Measurements from ENCODE around the gene SQSTM1. TPM values are rescaled to one million over a fixed set of nuclear protein-coding genes. Genes with fewer than 3 reads are reported as not detected.
A peak's percentile ranks its signal among the peaks of the same experiment; 100 is the strongest.

Gene SQSTM1
- total RNA-seq, 1 experiment from 2014 or later, result 78.5 TPM

DNA sequence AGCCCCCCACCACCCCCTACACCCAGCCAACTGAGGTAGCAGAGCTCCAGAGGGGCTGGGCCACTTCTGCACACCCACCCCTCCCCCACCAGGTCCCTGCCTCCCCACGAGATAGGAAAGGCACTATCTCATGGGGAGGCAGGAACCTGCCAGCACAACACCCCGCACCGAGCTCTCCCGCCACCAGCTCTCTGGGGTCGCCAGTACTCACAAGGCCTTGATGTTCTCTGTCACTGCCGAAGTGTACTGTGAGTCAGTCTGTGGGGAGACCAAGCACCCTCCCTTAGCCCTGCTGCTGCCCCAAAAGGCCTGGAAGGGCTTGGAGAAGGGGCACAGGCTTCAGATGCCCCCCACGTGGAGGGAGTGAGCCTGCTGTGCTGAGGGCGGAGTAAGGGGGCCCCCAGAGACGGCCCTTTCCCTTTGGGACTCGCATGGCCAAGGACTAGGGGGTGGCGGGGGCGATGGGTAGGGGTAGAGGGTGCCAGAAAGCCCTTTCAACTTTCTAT is 20.0 kb upstream of the SQSTM1 start (continued):
- TF ChIP-seq, protein P1, sequence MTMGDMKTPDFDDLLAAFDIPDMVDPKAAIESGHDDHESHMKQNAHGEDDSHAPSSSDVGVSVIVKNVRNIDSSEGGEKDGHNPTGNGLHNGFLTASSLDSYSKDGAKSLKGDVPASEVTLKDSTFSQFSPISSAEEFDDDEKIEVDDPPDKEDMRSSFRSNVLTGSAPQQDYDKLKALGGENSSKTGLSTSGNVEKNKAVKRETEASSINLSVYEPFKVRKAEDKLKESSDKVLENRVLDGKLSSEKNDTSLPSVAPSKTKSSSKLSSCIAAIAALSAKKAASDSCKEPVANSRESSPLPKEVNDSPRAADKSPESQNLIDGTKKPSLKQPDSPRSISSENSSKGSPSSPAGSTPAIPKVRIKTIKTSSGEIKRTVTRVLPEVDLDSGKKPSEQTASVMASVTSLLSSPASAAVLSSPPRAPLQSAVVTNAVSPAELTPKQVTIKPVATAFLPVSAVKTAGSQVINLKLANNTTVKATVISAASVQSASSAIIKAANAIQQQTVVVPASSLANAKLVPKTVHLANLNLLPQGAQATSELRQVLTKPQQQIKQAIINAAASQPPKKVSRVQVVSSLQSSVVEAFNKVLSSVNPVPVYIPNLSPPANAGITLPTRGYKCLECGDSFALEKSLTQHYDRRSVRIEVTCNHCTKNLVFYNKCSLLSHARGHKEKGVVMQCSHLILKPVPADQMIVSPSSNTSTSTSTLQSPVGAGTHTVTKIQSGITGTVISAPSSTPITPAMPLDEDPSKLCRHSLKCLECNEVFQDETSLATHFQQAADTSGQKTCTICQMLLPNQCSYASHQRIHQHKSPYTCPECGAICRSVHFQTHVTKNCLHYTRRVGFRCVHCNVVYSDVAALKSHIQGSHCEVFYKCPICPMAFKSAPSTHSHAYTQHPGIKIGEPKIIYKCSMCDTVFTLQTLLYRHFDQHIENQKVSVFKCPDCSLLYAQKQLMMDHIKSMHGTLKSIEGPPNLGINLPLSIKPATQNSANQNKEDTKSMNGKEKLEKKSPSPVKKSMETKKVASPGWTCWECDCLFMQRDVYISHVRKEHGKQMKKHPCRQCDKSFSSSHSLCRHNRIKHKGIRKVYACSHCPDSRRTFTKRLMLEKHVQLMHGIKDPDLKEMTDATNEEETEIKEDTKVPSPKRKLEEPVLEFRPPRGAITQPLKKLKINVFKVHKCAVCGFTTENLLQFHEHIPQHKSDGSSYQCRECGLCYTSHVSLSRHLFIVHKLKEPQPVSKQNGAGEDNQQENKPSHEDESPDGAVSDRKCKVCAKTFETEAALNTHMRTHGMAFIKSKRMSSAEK (CRISPR knock-in tag; IDR thresholded peaks at IDR 0.05; ENCODE audit: borderline replicate concordance), result no peak

DNA sequence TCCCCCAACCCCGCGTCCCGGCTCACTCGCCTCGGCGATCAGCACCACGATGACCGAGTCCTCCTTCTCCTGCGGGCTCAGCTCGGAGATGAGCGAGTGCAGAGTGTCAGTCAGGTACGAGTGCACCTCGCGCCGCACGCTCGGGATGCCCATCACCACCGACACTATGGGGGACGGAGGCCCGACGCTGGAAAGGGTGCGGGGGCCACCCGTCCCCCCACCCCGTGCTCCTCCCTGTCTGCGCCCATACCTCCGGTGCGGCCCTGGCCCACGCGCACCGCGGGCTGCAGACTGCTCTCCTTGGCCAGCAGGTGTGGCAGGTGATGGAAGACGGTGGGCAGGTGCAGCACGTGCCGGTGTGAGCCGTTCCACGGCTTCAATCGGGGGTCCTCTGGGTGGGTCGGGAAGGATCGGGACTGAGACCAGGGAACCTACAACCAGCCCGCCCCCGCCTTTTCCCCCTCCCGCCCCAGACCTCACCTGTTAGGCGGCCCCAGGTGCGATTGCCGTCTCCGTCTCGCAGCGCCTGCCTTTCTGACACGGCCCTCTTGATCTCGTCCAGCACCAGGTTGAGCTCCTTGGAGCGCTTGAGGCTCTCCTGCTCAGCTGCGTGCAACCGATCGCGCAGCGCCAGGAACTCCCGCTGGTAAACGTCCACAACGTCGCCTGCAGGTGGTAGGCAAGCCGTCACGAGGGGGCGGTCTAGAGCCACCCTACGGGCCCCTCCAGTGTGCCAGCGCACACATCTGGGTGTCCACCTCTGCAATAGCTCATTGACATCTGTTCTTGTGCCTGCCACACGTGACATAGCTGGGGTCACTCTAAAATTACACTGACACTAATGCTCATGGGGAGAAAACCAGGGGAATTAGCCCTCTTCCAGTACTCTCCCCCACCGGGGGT is 19.1 kb upstream of the SQSTM1 start:
- Mint-ChIP-seq H3K9me3 (no peaks in the 10 kb centered on the region), H3K27me3 (ENCODE audit: low read depth) (peaks cover 6% of the 10 kb centered on the region), H3K4me3 (no peak overlapping the region), H3K36me3 (peaks cover 18% of the 10 kb centered on the region), H3K4me1 (peaks cover 37% of the 10 kb centered on the region), H3K27ac (peak overlapping the region; percentile 87)
- peak; percentile 88 for DNase-seq (ENCODE audit: low spot score)
- ChIA-PET CTCF (interaction anchor here (0.6 to 2.7 kb wide), 44 partner anchors 9 to 465 kb away, joined by 3 to 20 read pairs (median 4); partner anchors contain the start of genes LTC4S, MAML1, MRNIP and RNF130), POLR2A (interaction anchor here (0.5 to 1.3 kb wide), 4 partner anchors 15 to 192 kb away, joined by 3 to 9 read pairs (median 4); partner anchors contain the start of gene MAML1)
- peak; percentile 50 for ATAC-seq
- TF ChIP-seq SOX15 (CRISPR knock-in tag; IDR thresholded peaks at IDR 0.05), result no peak
- TF ChIP-seq PRRX2 (CRISPR knock-in tag; IDR thresholded peaks at IDR 0.05), result no peak
- TF ChIP-seq, protein P2, sequence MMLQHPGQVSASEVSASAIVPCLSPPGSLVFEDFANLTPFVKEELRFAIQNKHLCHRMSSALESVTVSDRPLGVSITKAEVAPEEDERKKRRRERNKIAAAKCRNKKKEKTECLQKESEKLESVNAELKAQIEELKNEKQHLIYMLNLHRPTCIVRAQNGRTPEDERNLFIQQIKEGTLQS (CRISPR knock-in tag; conservative IDR thresholded peaks at IDR 0.05), result no peak
- TF ChIP-seq, protein P3, sequence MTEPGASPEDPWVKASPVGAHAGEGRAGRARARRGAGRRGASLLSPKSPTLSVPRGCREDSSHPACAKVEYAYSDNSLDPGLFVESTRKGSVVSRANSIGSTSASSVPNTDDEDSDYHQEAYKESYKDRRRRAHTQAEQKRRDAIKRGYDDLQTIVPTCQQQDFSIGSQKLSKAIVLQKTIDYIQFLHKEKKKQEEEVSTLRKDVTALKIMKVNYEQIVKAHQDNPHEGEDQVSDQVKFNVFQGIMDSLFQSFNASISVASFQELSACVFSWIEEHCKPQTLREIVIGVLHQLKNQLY (CRISPR knock-in tag; IDR thresholded peaks at IDR 0.05), result no peak
- TF ChIP-seq FOXJ3 (CRISPR knock-in tag; IDR thresholded peaks at IDR 0.05; ENCODE audit: borderline replicate concordance), result no peak
- no peak for TF ChIP-seq IRF2 (CRISPR knock-in tag; IDR thresholded peaks at IDR 0.05; ENCODE audit: borderline replicate concordance, low read depth)
- no peak for TF ChIP-seq TCF7 (CRISPR knock-in tag; IDR thresholded peaks at IDR 0.05; ENCODE audit: low read depth)
- TF ChIP-seq, protein P4, sequence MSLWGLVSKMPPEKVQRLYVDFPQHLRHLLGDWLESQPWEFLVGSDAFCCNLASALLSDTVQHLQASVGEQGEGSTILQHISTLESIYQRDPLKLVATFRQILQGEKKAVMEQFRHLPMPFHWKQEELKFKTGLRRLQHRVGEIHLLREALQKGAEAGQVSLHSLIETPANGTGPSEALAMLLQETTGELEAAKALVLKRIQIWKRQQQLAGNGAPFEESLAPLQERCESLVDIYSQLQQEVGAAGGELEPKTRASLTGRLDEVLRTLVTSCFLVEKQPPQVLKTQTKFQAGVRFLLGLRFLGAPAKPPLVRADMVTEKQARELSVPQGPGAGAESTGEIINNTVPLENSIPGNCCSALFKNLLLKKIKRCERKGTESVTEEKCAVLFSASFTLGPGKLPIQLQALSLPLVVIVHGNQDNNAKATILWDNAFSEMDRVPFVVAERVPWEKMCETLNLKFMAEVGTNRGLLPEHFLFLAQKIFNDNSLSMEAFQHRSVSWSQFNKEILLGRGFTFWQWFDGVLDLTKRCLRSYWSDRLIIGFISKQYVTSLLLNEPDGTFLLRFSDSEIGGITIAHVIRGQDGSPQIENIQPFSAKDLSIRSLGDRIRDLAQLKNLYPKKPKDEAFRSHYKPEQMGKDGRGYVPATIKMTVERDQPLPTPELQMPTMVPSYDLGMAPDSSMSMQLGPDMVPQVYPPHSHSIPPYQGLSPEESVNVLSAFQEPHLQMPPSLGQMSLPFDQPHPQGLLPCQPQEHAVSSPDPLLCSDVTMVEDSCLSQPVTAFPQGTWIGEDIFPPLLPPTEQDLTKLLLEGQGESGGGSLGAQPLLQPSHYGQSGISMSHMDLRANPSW (CRISPR knock-in tag; conservative IDR thresholded peaks at IDR 0.05; ENCODE audit: low read depth), result 0 out of 2 replicates have a peak, but pooled peaks have one; percentile 16
- TF ChIP-seq, protein P5, sequence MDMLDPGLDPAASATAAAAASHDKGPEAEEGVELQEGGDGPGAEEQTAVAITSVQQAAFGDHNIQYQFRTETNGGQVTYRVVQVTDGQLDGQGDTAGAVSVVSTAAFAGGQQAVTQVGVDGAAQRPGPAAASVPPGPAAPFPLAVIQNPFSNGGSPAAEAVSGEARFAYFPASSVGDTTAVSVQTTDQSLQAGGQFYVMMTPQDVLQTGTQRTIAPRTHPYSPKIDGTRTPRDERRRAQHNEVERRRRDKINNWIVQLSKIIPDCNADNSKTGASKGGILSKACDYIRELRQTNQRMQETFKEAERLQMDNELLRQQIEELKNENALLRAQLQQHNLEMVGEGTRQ (CRISPR knock-in tag; IDR thresholded peaks at IDR 0.05), result peak; percentile 22
- TF ChIP-seq, protein P6, sequence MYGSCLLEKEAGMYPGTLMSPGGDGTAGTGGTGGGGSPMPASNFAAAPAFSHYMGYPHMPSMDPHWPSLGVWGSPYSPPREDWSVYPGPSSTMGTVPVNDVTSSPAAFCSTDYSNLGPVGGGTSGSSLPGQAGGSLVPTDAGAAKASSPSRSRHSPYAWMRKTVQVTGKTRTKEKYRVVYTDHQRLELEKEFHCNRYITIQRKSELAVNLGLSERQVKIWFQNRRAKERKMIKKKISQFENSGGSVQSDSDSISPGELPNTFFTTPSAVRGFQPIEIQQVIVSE (CRISPR knock-in tag; IDR thresholded peaks at IDR 0.05; ENCODE audit: borderline replicate concordance), result no peak
- TF ChIP-seq CREB1 (CRISPR knock-in tag; IDR thresholded peaks at IDR 0.05), result no peak
- 0 out of 2 replicates have a peak, but pooled peaks have one; percentile 65 for TF ChIP-seq RELA (CRISPR knock-in tag; IDR thresholded peaks at IDR 0.05; ENCODE audit: borderline replicate concordance)
- no peak for TF ChIP-seq ZBTB21 (CRISPR knock-in tag; IDR thresholded peaks at IDR 0.05; ENCODE audit: borderline replicate concordance)
- TF ChIP-seq, protein P7, sequence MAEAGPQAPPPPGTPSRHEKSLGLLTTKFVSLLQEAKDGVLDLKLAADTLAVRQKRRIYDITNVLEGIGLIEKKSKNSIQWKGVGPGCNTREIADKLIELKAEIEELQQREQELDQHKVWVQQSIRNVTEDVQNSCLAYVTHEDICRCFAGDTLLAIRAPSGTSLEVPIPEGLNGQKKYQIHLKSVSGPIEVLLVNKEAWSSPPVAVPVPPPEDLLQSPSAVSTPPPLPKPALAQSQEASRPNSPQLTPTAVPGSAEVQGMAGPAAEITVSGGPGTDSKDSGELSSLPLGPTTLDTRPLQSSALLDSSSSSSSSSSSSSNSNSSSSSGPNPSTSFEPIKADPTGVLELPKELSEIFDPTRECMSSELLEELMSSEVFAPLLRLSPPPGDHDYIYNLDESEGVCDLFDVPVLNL (CRISPR knock-in tag; IDR thresholded peaks at IDR 0.05; ENCODE audit: borderline replicate concordance, low read depth), result no peak
- TF ChIP-seq, protein P8, sequence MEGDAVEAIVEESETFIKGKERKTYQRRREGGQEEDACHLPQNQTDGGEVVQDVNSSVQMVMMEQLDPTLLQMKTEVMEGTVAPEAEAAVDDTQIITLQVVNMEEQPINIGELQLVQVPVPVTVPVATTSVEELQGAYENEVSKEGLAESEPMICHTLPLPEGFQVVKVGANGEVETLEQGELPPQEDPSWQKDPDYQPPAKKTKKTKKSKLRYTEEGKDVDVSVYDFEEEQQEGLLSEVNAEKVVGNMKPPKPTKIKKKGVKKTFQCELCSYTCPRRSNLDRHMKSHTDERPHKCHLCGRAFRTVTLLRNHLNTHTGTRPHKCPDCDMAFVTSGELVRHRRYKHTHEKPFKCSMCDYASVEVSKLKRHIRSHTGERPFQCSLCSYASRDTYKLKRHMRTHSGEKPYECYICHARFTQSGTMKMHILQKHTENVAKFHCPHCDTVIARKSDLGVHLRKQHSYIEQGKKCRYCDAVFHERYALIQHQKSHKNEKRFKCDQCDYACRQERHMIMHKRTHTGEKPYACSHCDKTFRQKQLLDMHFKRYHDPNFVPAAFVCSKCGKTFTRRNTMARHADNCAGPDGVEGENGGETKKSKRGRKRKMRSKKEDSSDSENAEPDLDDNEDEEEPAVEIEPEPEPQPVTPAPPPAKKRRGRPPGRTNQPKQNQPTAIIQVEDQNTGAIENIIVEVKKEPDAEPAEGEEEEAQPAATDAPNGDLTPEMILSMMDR (IDR thresholded peaks at IDR 0.05), result peak; percentile 34; the same call in 1 of the 2 replicates
- no peak for TF ChIP-seq MXD4 (CRISPR knock-in tag; IDR thresholded peaks at IDR 0.05; ENCODE audit: borderline replicate concordance)
- TF ChIP-seq NR2C2 (CRISPR knock-in tag; IDR thresholded peaks at IDR 0.05), result no peak

Measured in WTC11 (cell line).